GM19324 (cell line): Measurements from ENCODE around the gene RNF212.

Source experiments
- ATAC-seq: cut with Tn5 transposase; IDR thresholded peaks from one replicate; pipeline ENCODE4 v1.9.1; 2021; ENCODE audit warnings: mild to moderate bottlenecking, moderate library complexity; ENCODE audit not compliant: unreplicated experiment, low FRiP score

Gene RNF212

GRCh38 chr4:1115528-1116293 lies 2.3 kb upstream of the RNF212 start:
- no peak for ATAC-seq

- ATAC-seq: no peak
Observed at GRCh38 chr4:1112821-1113182, 562 bp downstream of the RNF212 start.

- no peak for ATAC-seq
Observed at GRCh38 chr4:1112174-1112820, 1.1 kb downstream of the RNF212 start.

- ATAC-seq: no peak
Observed at GRCh38 chr4:1111259-1111809, 2.0 kb downstream of the RNF212 start.

GRCh38 chr4:1109898-1110506 lies 3.4 kb downstream of the RNF212 start:
- no peak for ATAC-seq

- ATAC-seq: no peak
Observed at GRCh38 chr4:1109333-1109732, 4.0 kb downstream of the RNF212 start.

- no peak for ATAC-seq
Observed at GRCh38 chr4:1105662-1106061, 7.7 kb downstream of the RNF212 start.

- no peak for ATAC-seq
Observed at GRCh38 chr4:1105067-1105466, 8.3 kb downstream of the RNF212 start.

GRCh38 chr4:1104647-1105046 lies 8.7 kb downstream of the RNF212 start:
- no peak for ATAC-seq

- no peak for ATAC-seq
Observed at GRCh38 chr4:1099684-1100335, 13.6 kb downstream of the RNF212 start.

- ATAC-seq: no peak
Observed at GRCh38 chr4:1099270-1099669, 14.1 kb downstream of the RNF212 start.

- ATAC-seq: no peak
Observed at GRCh38 chr4:1098311-1098925, 14.9 kb downstream of the RNF212 start.

GRCh38 chr4:1097553-1097952 lies 15.8 kb downstream of the RNF212 start:
- no peak for ATAC-seq

GRCh38 chr4:1096841-1097240 lies 16.5 kb downstream of the RNF212 start:
- ATAC-seq: no peak

GRCh38 chr4:1094336-1094690 lies 19.1 kb downstream of the RNF212 start:
- no peak for ATAC-seq

- no peak for ATAC-seq
Observed at GRCh38 chr4:1093391-1094335, 19.7 kb downstream of the RNF212 start.

- ATAC-seq: no peak
Observed at GRCh38 chr4:1092983-1093361, 20.4 kb downstream of the RNF212 start.

GRCh38 chr4:1092026-1092982 lies 21.1 kb downstream of the RNF212 start:
- no peak for ATAC-seq
